HG03342 (cell line): Measurements from ENCODE around the gene MAP1S.

ENCODE experiments used
- ATAC-seq: cut with Tn5 transposase; IDR thresholded peaks from one replicate; pipeline ENCODE4 v1.9.1; 2021; ENCODE audit warnings: mild to moderate bottlenecking, moderate library complexity; ENCODE audit not compliant: unreplicated experiment

Gene MAP1S, protein sequence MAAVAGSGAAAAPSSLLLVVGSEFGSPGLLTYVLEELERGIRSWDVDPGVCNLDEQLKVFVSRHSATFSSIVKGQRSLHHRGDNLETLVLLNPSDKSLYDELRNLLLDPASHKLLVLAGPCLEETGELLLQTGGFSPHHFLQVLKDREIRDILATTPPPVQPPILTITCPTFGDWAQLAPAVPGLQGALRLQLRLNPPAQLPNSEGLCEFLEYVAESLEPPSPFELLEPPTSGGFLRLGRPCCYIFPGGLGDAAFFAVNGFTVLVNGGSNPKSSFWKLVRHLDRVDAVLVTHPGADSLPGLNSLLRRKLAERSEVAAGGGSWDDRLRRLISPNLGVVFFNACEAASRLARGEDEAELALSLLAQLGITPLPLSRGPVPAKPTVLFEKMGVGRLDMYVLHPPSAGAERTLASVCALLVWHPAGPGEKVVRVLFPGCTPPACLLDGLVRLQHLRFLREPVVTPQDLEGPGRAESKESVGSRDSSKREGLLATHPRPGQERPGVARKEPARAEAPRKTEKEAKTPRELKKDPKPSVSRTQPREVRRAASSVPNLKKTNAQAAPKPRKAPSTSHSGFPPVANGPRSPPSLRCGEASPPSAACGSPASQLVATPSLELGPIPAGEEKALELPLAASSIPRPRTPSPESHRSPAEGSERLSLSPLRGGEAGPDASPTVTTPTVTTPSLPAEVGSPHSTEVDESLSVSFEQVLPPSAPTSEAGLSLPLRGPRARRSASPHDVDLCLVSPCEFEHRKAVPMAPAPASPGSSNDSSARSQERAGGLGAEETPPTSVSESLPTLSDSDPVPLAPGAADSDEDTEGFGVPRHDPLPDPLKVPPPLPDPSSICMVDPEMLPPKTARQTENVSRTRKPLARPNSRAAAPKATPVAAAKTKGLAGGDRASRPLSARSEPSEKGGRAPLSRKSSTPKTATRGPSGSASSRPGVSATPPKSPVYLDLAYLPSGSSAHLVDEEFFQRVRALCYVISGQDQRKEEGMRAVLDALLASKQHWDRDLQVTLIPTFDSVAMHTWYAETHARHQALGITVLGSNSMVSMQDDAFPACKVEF

DNA sequence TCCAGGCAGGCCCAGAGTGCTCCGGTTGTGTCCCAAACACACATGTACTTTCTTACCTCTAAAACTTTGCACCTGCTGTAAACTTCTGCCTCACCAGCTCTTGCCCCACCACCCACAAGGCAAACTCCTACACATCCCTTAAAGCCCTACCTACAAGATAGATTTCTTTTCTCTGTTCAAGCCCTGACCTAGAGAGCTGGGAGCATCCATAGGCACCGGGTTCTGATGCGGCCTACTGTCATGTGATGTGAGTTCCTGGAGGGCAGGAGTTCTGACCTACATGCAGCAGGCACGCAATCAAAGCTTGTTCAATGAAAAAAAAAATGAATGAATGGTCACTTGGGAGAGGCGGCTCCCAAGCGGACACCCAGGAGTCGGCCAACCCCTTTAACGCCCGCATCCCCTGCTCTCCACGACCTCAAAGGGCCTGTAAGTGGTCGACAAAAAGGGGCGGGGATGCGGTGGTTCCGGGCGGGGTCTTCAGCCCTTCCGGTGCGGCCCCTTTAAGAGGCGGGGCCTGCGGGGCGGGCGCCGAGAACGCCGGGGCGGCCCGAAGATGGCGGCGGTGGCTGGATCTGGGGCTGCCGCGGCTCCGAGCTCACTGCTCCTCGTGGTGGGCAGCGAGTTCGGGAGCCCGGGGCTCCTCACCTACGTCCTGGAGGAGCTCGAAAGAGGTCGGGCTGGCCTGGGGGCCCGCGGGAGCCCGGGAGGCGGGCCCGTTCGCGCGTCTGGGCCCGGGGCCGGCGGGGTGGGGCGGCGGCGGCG lies at the start of gene MAP1S:
MAP1S (plus strand) TSS at position 534 of the 765 bp plus-strand sequence; CDS start at position 557, 23 bp downstream.
- peak; percentile 55 for ATAC-seq

DNA sequence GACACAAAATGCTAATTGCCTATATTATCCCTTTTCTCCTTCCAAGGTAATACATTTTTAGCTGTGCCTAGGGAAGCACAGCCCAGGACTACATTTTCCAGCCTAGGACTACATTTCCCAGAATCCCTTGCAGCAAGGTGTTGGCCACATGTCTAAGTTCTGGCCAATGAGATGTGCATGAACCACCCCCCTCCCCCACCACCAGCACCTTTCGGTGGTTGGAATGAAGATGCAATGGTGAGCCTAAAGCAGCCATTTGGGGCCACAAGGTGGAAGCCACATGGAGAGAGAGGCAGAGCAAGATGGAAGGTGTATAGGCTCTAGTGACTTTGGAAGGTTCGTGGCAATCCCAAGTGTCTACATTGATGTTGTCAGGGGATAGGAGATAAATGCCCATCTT lies 47.4 kb upstream of the MAP1S start:
- no peak for ATAC-seq

DNA sequence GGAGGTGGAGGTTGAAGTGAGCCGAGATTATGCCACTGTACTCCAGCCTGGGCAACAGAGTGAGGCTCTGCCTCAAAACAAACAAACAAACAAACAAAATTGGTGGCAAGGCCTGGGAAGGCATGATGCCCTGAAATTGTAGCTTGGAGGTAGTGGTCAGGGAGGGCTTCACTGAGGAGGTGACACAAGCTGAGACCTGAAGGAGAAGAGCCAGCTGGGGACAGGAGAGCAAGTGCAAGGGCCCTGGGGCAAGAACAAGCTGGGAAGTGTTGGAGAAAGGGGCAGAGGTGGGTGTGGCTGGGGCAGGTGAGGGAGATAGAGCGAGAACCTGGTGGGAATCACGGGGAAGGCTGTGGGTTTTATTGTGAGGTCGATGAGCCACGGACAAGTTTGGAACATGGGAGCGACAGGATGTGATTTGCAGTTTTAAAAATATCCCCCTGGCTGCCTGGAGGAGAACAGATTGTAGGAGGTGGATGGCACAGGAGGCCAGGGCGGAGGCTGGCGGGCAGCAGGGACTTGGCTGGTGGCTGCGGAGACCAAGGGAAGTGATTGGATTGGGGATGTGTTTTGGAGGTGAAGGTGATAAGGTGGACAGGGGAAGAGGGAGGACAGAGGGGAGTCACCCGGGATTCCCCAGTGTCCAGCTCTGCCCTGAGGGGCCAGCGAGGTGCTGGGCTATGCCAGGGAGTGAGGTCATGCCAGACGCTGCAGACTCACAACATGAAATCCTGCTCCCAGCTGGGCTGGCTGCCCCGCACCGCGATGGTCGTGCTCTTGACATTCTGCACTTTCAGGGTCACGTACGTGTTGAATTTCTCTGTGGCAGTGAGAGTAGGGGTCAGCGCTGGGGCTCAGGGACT lies 45.1 kb upstream of the MAP1S start:
- no peak for ATAC-seq

DNA sequence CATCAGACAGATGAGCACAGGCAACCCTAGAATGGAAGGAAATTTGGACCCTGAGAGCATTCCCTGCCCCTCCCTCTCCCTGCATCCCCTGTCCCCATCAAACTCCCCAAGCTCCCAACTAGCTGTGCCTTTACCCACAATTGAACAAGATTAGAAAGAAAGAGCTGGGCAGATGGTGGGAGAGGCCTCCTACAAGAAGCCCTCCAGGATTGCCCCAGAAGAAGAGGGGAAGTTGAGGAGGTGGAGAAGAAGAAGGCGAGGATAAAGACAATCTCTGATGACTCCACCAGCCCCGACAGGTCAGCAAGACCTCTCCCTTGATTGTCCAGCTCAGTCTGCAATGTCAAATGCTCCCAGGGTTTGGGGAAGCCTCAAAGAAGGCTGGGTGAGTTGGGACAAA lies 43.0 kb upstream of the MAP1S start:
- ATAC-seq: no peak

DNA sequence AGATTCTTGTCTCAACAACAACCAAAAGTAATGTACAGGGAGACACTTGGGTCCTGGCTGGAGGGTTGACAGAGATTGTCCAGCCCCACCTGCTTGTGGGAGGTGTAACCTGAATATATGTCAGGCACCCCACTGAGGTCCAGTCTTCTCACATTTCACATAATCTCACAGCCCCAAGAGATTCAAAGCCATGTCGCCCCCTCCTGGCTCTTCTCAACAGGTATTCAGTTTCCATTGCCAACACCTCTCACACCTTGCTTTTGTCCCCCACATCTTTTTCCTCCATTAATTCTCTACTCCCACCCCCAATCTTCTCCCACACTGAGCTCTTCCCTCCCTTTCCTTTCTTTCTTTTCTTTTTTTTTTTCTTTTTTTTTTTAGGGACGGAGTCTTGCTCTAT lies 42.3 kb upstream of the MAP1S start:
- no peak for ATAC-seq

DNA sequence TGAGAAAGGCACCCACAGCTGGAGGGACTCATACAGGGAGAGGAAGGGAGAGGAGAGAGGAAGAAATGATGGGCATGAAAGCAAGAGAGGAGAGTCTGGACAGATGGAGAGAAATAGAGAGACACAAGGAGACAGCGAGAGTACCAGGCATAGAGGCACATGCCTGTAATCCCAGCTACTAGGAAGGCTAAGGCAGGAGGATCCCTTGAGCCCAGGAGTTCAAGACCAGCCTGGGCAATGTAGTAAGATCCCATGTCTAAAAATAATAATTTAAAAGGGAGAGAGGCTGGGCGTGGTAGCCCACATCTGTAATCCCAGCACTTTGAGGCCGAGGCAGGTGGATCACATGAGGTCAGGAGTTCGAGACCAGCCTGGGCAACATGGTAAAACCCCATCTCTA lies 40.4 kb upstream of the MAP1S start:
- ATAC-seq: no peak

DNA sequence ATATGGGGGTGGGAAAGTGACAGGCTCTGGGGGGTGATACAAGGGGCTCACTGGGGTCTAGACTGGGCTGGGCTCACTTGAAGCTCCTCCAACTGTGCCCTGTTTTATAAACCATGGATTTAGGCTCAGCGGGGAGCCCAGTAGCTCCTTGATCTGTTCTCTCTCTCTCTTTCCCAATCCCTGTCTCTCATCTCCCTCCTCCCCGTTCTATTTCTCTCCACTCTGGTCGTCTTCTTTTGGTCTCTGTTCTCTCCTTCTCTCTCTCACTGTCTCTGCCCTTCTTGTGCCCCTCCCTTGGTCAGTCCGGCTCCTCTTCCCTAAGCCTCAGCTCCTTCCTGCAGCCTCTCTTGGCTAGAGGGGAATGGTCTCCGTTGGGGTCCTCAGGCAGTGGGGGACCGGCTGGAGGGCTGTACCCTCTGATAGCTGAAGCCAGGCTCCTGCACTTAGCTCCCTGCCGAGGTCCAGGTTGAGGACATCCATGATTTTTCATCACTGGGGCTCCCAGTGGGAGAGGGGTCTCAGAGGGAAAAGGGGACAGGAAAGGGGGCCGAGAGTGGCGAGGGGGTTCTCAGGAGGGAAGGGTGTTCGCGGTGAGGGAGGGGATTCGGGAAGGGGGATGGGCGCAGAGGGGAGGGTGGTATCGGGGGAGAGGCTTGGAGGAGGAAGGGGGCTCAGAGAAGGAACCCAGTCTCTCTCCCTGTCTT lies 39.6 kb upstream of the MAP1S start:
- no peak for ATAC-seq

DNA sequence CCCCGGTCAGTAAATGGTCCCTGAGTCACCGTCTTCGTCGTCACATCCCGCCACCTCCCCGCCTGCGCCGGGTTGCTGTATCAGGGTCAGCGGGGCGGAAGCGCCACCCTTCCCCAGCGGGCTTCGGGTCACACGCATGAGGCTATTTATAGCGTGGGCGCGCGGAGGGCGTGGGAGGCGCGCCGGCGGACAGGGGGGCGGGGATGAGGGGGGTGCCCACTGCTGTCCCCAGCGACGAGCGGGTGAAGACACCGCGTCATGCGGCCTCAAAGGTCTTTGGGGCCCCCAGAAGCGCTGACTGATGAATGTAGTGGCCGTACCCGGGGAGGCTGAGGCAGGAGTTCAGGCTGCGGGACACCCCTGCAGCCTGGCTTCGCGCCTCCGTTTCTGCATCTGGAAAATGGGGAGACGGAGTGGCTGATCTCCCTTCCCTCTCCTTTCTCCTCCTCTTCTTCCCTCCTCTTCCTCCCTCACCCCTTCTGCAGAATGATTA lies 39.0 kb upstream of the MAP1S start:
- no peak for ATAC-seq

DNA sequence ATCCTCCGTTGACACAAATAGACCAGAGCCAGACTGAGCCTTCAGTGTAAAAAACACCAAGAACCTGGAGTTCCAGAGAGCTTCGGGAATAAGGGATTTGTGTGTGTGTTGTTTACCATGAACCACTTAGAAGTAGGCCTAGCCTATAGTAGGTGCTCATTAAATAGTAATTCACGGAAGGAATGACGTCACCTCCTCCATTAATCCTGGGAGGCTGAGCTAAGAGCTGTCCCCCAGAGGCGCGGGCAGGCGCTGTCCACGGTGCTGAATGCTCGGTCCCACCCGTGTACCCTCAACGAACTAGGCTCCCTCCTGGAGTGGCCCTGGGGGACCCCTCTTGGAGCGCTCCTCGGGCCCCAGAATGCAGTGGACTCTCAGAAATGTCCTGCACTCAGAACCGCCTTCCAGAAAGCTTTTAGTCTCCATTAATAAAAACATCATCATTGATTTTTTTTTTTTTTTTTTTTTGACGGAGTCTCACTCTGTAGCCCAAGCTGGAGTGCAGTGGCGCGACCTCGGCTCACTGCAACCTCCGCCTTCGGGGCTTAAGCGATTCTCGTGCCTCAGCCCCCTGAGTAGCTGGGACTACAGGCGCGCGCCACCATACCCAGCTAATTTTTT lies 37.7 kb upstream of the MAP1S start:
- ATAC-seq: no peak

DNA sequence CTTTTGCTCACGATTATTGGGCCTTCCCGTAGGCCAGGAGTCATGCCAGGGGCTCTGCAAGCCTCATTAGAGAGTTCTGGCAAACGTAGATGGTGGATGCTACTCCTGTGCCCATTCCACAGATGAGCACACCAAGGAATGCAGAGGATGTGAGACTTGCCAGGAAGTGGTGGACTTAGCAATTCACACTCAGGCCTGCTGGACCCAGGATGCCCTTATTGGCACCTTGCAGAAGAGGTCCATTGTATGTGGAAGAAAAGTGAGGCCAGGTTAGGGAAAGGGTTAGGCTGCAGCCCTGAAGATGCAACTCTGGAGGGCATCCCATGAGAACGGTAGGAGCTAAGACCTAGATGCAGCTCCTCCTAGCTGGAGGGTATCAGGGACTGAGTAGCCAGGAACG lies 37.0 kb upstream of the MAP1S start:
- no peak for ATAC-seq

DNA sequence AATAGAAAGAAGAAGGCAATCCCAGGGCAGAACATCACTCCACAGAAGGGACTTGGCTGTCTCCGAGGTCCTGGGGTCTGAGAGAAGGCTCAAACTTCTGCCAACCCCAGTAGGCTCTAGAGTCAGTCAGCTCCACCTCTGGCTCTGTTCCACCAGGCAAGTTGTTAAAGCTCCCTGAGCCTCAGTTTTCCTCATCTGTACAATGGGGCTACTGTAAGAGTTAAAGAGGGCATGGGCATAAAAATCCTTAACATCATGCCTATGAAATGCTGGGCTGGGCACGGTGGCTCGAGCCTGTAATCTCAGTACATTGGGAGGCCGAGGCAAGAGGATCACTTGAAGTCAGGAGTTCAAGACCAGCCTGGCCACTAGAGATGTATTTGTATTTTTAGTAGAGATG lies 36.2 kb upstream of the MAP1S start:
- ATAC-seq: no peak

DNA sequence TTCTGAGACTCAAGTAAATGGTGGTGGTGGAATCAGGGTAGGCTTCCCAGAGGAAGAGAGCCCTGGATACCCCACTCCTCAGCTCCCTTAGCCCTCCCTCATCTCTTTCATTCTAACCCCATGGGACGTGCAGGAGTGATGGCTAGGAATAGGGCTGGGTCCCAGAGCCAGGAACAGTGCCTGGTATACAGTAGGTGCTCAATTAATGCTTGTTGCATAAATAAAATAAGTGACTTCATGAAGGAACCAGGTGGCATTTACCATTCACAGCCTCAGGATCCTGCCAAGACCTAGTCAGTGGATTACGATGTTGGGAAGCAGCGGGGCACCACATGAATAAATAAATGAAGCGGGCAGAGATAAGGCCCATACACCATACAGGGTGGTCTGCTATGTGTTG lies 35.0 kb upstream of the MAP1S start:
- ATAC-seq: no peak

DNA sequence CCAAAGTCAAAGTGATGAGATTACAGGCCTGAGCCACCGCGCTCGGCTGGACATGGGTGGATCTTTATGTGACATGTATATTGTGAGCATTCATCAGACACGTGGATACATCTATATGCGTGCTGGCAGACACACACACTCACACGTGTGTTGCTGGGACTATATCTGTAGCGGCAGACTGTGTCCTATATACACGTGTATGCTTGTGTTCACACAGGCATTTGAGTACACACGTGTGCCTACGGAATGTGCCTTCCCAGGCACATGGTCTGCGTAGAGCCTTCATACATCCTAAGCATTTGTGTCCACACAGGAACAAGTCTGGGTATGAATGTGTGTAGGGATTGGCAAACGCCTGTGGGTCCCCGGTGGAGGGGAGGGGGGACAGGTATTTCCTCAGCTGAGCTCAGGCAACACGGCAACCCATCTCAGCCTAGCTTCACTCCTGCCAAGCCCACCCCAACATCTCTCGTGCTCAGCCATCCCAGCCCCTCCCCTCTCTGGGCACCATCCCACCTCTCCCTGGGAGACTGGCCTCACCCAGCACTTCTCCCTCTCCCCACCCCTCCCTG lies 33.7 kb upstream of the MAP1S start:
- no peak for ATAC-seq

DNA sequence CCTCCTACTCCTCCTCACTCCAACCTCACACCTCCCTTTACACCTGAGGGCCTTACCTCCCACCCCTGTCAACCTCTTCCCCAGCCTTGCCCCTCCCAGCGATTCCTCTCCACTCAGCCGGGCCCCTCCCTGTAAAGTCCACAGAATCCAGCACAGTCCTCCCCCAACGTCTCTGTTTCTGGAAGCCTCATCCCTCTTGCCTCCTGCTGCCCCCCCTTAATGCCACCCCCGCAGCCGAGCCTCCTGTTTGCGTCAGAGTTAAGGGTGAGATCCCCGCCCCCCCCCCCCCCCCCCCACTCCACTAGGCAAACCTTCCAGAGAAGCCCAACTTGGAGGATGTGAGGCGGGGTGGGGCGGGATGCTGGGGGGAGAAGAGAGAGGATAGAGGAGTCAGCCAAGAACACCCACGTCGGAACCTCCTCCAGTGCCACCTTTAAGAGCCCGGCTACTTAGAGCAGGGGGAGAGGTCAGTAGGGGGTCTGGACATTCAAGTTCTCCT lies 33.2 kb upstream of the MAP1S start:
- ATAC-seq: no peak

DNA sequence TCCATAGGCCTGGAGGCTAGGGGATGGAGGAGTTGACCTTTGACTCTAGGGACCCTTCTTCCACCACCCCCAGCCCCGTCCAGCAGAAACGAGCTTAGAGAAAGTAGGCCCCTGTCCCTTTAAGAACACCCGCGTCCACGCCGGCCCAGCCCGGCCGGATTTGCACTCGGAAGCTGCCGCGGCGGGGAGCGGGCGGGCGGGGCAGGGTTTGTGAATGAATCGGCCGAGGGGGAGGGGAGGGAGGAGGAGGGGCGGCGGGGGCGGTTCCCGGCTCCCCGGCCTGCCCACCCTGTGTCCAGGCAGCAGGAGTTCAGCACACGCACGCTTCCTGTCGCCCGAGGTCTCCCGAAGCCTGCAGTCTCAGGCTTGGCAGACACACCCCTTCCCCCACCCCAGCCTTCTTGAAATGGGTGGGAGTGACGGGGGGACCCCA lies 32.7 kb upstream of the MAP1S start:
- no peak for ATAC-seq

DNA sequence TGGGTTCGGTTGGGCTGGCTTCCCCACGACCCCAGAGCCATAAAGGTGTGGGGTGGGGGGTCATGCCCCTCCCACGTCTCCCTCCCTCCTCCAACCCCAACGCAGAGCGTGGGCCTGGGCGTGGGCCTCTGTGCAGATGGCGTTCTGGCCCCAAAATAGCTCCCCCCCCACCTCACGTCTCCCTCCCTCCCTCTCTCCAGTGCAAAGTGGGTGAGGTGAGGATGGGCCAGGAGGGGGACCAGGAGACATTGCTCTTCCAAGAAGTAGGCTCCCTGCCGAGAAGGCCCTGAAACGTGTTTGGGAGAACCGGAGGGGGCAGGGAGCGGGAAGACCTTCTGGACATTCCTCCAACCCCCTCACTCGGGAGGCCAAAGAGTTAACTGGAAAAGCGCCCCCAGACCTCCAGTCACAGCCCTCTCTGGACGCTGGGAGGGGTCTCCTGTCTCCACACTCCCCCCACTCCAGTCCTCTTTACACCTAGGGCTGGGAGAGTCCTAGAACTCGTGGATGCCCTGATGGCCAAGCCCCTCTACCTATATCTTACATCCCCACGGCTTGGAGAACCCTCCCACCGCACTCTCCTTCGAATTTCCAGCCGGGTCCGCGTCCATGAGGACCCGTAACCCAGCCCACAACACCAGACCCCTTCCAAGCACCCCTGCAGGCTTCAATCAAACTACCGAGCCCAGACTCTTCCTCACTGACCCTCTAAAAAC lies 32.0 kb upstream of the MAP1S start:
- ATAC-seq: no peak
